ENCODE data around the gene ELSPBP1. TPM values are rescaled to one million over a fixed set of nuclear protein-coding genes. Genes with fewer than 3 reads are reported as not detected.
"Not testable (repeated sequence)": the region's sequence is repeated elsewhere in the genome, so short reads cannot be mapped to it uniquely, and the experiment has no call there.

ELSPBP1 gene
- total and polyA plus RNA-seq, 3 experiments from 2014 or later = not detected

- H3K27me3 ChIP-seq (ENCODE audit: insufficient read depth, low read length, poor library complexity, severe bottlenecking); H3K27me3 Mint-ChIP-seq; POLR2A ChIA-PET; H3K4me3 Mint-ChIP-seq; H3K36me3 ChIP-seq (ENCODE audit: insufficient read depth, low read length); H3K9me3 Mint-ChIP-seq; H3K9me3 ChIP-seq (ENCODE audit: low read length); H3K4me1 ChIP-seq (ENCODE audit: insufficient read depth, low read length); H3K4me1 Mint-ChIP-seq; H3K4me3 ChIP-seq (ENCODE audit: low read length); H3K27ac ChIP-seq (ENCODE audit: low read depth, low read length); H3K36me3 Mint-ChIP-seq; H3K27ac Mint-ChIP-seq; CTCF ChIA-PET; DNase-seq: not testable (repeated sequence)
Measured at GRCh38 chr19:48070177-48070769, 75.8 kb downstream of the ELSPBP1 start.

Other genes starting within 250 kb of the ELSPBP1 start
- 100 to 1,000 TPM; 236 to 243 TPM for gene NOP53, start 249.1 kb upstream of the ELSPBP1 start, total RNA-seq
- gene NOP53, start 249.1 kb upstream of the ELSPBP1 start, polyA plus RNA-seq = 196 TPM
- 100 to 1,000 TPM; 116 to 122 TPM for gene SELENOW, start 215.9 kb upstream of the ELSPBP1 start, total RNA-seq
- gene SELENOW, start 215.9 kb upstream of the ELSPBP1 start, polyA plus RNA-seq = 334 TPM
- gene TPRX1, start 190.1 kb upstream of the ELSPBP1 start, total RNA-seq = not detected
- not detected for gene TPRX1, start 190.1 kb upstream of the ELSPBP1 start, polyA plus RNA-seq
- not detected for gene CRX, start 172.7 kb upstream of the ELSPBP1 start, total RNA-seq
- gene CRX, start 172.7 kb upstream of the ELSPBP1 start, polyA plus RNA-seq = not detected
- gene TPRX2, start 135.4 kb upstream of the ELSPBP1 start, total RNA-seq = not detected
- not detected for gene TPRX2, start 135.4 kb upstream of the ELSPBP1 start, polyA plus RNA-seq
- not detected for gene SULT2A1, start 108.3 kb upstream of the ELSPBP1 start, total RNA-seq
- gene SULT2A1, start 108.3 kb upstream of the ELSPBP1 start, polyA plus RNA-seq = not detected
- not detected for gene BSPH1, start 2.5 kb upstream of the ELSPBP1 start, total RNA-seq
- not detected for gene BSPH1, start 2.5 kb upstream of the ELSPBP1 start, polyA plus RNA-seq
- gene CABP5, start 49.4 kb downstream of the ELSPBP1 start, total RNA-seq = not detected
- not detected for gene CABP5, start 49.4 kb downstream of the ELSPBP1 start, polyA plus RNA-seq
- 1 to 10 TPM; 1.7 to 2.6 TPM for gene PLA2G4C, start 116.2 kb downstream of the ELSPBP1 start, total RNA-seq
- not detected for gene PLA2G4C, start 116.2 kb downstream of the ELSPBP1 start, polyA plus RNA-seq
- 100 to 1,000 TPM; 129 to 135 TPM for gene LIG1, start 175.7 kb downstream of the ELSPBP1 start, total RNA-seq
- gene LIG1, start 175.7 kb downstream of the ELSPBP1 start, polyA plus RNA-seq = 24.1 TPM
- gene ZSWIM9, start 176.0 kb downstream of the ELSPBP1 start, total RNA-seq = 1 to 10 TPM; 6.4 to 7.4 TPM
- 1.9 TPM for gene ZSWIM9, start 176.0 kb downstream of the ELSPBP1 start, polyA plus RNA-seq

Data from CD8-positive, alpha-beta memory T cell (primary cell).